Activated T-helper 1 cell treated with anti-CD3 and anti-CD28 coated beads, Interleukin-2, amount 50 U/mL, for 16 hours (primary cell): ENCODE results near the gene DLGAP5.

Experiments
- DNase-seq, 2 donors: peaks; one replicate each; pipeline ENCODE4 v3.0.0-alpha.2; 2020; ENCODE audit warnings: low read depth in 1 of 2, low spot score in 1 of 2

The DLGAP5 gene

DNA sequence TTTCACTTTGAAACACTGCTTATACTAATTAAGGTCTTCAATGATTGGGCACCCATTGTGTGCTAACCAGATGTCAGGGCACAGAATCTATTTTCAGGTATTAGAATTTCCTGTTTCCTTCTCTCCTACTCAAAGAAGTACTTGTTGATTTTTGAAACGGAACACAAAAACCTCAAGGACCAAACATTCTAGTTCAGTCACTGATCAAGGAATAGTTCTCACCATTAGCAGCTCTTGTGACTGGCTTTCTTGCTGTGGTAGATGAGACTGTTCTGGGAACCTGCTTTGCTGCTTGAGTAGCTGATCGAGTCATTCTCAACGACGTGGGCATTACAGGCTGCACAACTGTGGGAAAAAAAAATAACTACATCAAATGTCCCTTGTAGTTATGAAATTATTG, 11.0 kb downstream of the DLGAP5 start:
- DNase-seq, result no peak

DNA sequence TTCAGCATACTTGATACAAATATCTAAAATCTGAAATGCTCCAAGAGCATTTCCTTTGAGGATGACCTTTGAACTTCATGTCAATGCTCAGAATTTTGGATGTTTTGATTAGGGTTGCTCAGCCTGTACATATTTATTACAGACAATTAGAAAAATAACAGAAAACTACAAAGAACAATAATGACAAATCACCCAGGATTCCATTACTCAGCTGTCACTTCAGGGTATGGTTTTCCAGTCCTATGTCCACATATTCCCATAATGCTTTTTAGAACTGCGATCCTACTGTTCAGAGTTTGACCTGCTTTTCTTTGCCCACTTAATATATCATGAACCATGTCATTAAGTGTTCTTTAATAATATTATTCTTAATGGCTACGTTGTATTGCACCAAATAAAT, 11.4 kb downstream of the DLGAP5 start:
- no peak for DNase-seq

GRCh38 chr14:55170526-55170925, 20.9 kb downstream of the DLGAP5 start:
- no peak for DNase-seq

GRCh38 chr14:55160989-55161388, 30.4 kb downstream of the DLGAP5 start:
- no peak for DNase-seq

GRCh38 chr14:55158412-55158811, 33.0 kb downstream of the DLGAP5 start:
- DNase-seq, result no peak

- no peak for DNase-seq
Observed at GRCh38 chr14:55157080-55157479, 34.3 kb downstream of the DLGAP5 start.

- no peak for DNase-seq
Observed at GRCh38 chr14:55153951-55154350, 37.4 kb downstream of the DLGAP5 start.

DNA sequence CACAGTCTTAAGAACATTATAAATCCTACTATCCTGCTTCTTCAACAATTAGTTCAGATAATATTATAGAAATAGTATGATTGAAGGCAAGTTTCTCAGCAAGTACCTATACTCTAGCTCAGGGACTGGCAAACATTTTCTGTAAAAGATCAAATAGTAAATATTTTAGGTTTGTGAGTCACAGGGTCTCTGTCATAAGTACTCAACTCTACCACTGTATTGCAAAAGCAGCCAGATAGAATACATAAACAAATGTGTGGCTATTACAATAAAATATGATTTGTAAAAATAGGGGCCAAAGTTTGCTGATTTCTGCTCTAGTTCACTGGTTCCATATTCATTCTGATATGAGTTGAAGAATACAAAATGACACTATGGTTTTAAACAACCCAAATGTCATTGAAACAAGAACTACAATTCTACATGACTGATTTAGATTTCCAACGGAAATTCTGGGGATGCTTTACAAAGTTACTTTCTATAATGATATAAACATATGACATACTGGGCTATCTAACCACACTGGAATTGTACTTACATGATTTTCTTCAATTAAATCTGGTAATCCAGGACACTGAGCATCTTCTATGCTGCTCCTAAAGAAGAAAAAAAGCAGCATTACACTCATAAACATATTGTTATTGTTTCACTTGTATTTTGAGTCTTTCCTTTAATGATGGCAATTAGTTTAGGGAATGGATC, 39.2 kb downstream of the DLGAP5 start:
- no peak for DNase-seq

DNA sequence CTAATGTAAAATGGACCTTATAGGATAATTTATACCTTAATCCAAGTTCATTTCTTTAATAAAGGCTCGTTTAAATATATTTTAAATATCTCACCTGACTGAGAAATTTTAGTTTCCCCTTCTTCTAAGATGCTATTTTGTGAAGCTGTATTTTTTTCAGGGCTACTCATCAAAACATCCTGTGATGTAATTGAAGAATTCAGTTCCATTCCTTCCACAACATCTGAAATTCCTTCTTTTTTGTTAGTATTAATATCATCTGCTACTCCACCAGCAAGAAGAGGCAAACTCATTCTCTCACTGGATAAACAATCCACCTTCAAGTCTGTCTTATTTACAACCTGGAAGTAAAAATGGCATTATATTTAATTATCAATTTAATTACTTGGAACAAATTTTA, 39.8 kb downstream of the DLGAP5 start:
- DNase-seq, result no peak

- DNase-seq, result no peak
Observed at GRCh38 chr14:55146425-55146824, 45.0 kb downstream of the DLGAP5 start.

GRCh38 chr14:55142466-55142865, 48.9 kb downstream of the DLGAP5 start:
- DNase-seq, result no peak

GRCh38 chr14:55141825-55142224, 49.6 kb downstream of the DLGAP5 start:
- no peak for DNase-seq

- no peak for DNase-seq
Observed at GRCh38 chr14:55139696-55140509, 51.5 kb downstream of the DLGAP5 start.

DNA sequence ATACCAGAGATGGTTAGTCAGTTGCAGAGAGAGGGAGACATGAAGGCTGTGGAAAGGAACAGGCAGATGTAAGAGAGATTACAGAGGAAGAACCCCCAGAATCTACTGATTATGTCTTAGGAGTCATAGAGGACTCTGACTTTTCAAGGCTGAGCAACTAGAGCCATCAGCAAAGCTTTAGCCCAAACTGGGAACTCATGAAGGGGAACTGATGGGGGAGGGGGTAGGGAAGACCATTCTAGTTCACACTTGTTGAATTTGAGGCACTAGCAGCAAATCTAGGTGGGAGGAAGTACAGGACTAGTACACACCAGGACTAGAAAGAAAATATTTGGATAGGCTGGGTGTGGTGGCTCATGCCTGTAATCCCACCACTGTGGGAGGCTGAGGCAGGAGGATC, 52.2 kb downstream of the DLGAP5 start:
- DNase-seq, result no peak

GRCh38 chr14:55138091-55138490, 53.3 kb downstream of the DLGAP5 start:
- no peak for DNase-seq

DNA sequence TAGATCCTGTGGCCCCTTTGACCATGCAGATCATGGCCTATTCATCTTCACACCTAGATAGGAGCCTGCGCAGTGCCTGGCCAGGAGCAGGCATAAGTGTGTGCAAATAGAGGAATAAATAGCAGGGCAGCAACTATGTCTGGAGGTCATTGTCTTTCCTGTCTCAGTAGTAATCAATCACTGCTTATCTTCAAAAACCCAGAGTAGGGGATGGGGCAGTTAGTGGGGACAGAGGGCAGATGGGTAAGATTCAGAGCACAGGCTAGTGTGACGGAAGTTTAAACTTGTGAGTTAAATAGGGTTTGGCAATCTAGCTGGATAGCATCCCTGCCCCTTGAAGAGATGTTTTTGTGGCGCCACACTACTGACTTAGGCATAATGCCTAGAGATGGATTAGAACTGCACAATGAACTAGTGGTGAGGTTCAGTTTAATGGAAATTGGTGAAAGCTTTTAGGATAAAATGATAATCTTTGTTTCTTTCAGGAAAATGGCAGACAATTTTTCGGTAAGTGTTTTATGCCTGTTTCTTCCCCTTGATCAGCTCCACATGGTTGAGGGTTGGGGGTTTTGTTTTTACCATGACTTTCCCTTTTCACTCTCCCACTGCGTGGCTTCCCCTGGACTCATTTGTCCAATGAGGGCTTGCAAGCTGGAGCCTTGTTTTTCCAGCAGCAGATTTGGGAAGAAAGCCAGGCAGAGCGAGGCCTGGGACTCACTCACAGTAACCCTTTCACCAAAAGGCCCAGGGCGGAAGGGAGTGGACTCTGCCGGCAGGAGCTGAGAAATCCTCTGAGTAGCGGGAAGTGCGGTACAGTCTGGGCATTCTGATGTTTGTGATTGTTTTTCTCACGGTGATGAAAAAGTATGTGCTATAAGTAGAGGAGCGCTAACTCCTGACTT, 54.2 kb downstream of the DLGAP5 start:
- DNase-seq, result no peak

GRCh38 chr14:55136241-55136640, 55.1 kb downstream of the DLGAP5 start:
- DNase-seq, result no peak

DNA sequence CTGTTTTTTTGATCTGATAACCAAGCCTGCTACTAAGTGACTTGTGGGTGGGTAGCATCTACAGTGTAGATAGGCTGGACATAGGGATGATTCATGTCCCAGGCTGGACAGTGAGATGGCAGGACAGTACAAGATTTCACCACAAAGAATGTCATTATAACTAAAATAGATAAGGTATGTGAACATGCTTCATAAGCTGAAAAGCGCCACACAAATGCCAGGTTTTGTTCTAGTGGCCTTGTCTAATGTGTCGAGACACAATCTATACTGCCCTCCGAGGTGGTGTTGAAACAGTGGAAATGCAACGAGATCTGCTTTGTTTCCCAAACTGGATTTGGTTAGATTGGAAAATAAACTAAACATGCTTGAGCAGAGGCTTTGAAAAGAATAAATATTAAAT, 58.0 kb downstream of the DLGAP5 start:
- no peak for DNase-seq

GRCh38 chr14:55131370-55132137, 59.8 kb downstream of the DLGAP5 start:
- DNase-seq, result no peak

- DNase-seq, result no peak
Observed at GRCh38 chr14:55130196-55130550, 61.2 kb downstream of the DLGAP5 start.
